ENCODE data around the gene SCTR.

Gene SCTR

DNA sequence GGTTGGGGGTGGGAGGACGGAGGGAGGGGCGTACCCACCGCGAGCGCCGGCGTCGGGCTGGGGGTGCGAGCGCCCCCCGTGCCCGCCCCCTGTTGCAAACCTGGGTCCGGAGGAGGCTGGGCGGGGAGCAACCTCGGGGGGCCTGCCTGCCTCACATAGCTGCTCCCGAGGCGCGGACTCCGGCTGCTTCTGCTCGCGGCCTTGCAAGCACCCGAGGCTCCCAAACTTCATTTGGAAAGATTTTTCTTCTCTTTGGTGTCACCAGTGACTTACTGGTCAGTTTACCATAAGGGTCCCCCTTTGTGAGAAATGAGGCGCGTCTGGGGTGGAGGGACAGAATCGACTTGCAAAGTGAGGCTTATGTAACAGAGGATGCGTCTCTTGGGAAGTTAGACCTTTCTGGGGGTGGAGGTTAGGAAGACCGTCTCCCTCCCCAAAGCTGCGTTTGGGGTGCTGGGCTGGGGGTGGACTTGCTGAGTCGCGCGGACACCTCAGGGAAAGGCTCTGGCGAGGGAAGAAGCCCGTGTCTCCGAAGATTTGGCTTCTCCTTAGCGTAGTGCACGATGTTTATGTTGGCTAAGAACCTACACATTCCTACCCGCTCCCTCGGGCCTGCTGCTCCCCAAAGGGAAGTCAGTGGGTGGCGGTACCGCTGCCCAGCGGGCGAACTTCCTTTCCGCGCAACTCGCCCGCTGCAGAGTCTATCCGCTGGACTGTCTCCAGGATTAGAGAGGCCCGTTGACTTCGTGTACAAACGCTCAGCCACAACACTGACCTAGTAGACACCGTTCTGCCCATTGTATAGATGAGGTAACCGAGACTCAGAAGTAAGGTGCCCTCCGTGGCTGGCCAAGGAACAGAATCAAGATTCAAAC lies 92.1 kb downstream of the SCTR start:
- no peak for DNase-seq (ENCODE audit: low read depth in 1 of 2, low spot score in 1 of 2)

DNA sequence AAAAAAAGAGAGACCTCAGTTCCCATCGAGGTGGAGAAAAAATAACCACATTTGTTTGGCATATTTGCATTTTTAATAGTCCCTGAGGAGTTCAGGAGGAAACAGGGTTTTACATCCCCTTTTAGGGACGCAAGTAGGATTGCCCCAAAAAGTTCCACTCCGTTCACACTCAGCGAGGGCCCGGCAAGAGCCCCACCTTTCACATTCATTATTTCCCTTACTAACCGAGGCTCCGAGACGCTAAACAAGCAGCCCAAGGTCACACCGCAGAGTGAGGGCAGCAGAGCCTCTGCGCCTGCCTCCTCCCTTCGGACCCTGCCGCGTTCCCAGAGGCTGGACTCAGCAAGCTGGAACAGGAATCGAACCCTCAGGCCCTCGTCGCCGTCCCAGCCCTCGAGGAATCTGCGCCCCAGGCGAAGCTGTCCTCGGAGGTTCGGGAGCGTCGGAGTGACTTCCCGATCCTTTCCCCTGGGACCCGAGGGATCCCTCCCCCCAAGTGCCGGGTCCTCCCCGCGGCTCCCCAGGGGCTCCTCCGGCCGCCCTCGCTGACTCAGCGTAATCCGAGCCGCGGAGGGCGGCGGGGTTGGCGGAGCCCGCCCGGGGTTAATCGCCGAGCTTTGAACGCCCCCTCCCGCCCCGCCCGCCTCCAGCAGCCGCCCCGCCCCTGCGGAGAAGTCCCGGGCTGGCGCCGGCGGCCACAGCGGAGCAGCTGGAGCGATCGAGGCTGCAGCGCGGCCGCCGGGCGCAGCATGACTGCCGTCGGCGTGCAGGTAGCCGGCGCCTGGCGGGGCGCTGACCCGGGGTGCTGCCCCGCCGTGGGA lies 92.9 kb downstream of the SCTR start, which contains the start of gene TMEM37:
TMEM37 (plus strand) TSS at position 700 of the 821 bp plus-strand sequence; CDS start at position 750, 50 bp downstream.
- no peak for DNase-seq (ENCODE audit: low read depth in 1 of 2, low spot score in 1 of 2)

DNA sequence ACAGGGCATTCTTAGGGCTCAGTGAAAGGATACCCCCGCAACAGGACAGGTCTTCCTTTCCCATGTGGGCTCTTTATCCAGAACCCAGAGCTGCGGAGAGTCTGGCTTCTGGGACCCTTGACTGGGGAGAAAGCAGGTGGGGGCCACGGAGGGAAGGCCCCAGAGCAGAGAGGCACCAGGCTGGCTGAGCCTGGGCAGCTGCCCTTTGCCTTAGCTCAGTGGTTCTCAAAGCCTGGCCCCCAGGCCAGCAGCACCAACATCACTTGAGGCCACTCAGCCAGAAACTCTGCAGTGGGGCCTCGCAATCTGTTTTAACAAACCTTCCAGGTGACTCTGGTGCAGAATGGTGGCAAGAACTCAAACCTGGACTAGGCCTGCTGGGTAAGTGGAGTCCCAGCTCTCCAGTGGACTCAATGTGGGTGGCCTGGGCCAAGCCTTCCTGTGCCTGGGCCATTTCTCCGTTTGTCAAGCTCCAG lies 94.2 kb downstream of the SCTR start:
- DNase-seq (ENCODE audit: low read depth in 1 of 2, low spot score in 1 of 2): no peak

DNA sequence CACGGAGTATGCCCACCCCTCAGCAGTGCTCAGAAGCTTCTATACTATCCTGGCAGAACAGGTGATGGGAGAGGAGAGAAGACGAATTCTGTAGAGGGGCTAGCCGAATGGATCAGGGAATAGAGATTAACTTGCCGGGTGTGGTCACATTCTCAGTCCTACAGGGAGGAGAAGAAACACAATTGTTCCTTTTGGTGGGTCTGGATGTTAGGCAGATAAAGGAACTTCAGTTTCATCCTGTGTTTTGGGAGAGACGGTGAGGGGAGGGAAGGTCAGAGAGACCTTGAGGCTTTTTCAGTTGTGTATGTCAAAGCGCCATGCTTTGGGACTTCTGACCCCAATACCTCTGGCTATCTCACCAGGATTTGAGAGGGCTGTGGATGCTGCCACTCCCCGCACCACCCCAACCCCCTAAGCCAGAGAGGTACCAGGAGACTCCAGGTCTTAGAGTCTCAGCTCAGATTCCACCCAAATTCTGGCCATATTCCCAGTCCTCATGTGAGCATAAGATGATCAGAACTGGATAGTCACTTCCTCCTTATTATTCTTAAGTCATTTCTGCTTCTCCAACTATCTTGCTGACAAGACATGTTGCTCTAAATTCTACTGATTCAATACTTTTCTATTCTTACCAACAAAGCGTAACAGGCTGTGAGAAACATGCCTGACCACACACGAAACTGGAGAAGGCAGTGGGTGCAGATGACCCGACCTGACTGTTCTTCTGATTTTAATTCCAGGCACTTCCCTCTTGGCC lies 94.9 kb downstream of the SCTR start:
- DNase-seq (ENCODE audit: low read depth in 1 of 2, low spot score in 1 of 2): no peak

DNA sequence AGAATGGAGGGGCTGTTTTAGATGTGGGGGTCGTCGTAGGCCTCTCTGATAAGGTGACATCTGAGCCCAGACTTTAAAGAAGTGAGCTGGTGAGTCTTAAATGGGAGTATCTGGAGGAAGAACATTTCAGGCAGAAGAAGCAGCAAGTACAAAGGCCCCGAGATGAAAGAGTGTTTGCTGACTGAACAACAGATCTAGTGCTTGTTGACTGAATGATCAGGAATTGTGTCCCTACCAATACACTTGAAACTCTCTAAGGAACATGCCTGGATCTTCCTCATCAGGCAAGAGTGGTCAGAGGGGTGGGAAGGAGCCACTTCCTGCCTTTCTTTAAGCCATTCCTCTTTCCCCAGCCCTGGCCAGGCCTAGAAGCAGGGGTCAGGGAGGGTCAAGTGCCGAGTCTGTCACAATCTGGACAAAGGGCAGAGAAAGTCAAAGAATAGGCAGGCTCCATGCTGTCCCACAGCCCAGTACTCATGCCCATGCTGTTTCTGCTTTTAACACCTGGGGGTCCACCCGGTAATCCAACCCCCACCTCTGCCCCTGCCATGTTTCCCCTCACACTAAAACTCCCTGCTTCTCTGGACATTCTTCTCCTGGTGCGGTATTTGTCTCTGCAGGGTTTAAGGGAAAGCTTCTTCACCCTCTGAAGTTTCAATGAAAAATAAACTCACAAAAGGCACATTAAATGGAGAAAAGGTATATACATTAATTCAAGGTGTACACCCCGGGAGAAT lies 95.6 kb downstream of the SCTR start:
- no peak for DNase-seq (ENCODE audit: low read depth in 1 of 2, low spot score in 1 of 2)

DNA sequence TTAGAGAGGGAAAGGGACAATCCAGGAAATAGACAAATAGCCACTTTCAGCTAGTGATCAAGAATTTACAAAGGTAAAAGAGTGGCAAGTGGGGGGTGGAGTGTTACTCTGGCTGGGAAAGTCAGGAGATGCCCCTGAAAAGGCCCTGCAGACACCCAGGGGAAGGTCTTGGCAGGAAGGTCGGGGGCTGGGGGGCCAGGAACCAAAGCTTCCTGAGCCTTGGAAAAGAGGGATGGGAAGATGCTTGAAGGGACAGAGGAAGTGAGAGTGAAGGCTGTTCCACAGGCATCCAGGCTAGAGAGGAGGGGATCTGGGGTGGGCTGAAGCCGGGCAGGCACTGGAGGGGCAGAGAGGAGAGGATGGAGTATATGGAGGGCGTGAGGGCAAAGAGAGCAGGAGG lies 96.5 kb downstream of the SCTR start:
- no peak for DNase-seq (ENCODE audit: low read depth in 1 of 2, low spot score in 1 of 2)

DNA sequence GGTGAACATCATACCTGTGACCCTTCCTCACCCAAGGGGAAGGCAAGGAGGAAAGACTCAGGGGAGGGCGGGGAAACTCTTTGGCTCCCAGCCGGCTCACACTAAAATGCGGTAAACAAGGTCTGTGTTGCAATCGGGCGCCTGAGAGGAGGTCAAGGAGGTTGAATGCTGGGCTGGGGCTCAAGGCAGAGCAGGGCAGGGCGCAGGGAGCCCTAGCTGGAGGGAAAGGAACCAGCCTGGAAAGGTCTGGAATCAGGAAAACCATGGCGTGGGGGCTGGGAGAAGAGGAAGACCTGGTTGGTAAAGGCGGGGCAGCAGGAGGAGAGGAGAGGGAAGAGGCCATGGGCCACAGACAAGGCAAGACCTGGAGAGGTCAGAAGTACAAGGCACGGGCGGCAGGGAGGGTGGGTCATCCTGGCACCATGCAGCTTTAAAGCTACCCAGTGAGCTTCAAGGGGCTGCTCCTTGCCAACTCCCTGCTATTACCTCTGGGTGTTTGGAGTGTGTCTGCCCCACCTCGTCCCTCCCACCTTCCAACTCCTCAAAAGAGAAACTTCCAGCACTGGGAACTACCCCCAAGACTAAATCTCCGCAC lies 97.4 kb downstream of the SCTR start:
- no peak for DNase-seq (ENCODE audit: low read depth in 1 of 2, low spot score in 1 of 2)

DNA sequence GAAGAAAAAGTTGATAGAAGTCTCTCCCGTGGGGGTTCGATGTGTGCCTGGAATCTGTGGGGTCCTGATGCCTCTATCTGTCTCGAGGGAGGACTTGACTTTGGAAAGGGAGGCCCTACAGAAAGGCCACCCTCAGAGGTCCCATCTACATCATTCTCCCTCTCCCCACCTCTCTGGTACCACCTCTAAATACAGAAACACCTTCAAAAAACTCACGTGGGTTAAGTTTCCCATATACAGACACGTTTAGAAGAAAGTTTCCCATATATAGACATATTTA lies 97.9 kb downstream of the SCTR start:
- DNase-seq (ENCODE audit: low read depth in 1 of 2, low spot score in 1 of 2): no peak

DNA sequence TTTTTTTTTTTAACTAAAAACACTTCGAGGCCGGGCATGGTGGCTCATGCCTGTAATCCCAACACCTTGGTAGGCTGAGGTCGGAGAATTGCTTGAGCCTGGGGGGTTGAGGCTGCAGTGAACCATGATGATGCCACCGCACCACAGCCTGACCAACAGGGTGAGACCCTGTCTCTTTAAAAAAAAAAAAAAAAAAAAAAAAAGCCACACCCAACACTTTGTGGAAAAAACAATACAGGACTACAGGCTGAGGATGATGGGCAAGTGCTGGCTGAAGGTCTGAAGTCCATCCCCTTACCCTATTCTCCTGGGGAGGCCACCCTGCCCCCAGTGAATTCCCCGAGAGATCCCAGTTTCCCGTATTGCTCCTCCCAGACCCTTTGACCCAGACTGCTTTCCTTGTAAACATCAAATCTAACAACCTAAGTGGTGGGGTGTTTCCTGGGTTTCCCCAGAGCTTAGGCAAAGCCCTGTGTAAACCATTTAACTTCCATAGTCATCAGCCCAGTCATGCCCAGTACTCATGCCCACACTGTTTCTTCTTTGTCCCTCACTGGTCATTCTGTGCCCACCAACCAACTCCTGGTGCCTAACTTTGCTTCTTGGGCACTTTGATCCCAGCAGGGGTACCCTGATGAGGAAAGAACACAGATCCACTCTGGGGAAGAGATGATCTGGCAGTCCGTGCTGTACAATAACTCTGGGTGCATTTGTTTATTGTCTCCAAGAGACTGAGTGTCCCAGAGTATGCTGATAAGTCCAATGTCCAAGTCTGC lies 98.5 kb downstream of the SCTR start:
- DNase-seq (ENCODE audit: low read depth in 1 of 2, low spot score in 1 of 2): no peak

DNA sequence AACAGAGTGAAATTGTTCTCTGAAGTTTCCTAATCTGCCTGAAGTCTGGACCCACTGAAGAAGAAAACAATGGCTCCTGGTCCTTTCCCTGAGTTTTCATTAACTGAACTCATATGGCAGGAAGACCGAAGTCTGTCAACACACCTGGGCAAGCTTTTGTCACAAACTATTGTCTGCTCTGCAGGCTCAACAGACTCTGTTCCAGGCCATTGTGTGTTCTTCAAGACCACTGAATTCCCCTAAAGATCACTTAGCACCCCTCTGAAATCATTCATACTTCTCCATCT lies 99.2 kb downstream of the SCTR start:
- DNase-seq (ENCODE audit: low read depth in 1 of 2, low spot score in 1 of 2): no peak

DNA sequence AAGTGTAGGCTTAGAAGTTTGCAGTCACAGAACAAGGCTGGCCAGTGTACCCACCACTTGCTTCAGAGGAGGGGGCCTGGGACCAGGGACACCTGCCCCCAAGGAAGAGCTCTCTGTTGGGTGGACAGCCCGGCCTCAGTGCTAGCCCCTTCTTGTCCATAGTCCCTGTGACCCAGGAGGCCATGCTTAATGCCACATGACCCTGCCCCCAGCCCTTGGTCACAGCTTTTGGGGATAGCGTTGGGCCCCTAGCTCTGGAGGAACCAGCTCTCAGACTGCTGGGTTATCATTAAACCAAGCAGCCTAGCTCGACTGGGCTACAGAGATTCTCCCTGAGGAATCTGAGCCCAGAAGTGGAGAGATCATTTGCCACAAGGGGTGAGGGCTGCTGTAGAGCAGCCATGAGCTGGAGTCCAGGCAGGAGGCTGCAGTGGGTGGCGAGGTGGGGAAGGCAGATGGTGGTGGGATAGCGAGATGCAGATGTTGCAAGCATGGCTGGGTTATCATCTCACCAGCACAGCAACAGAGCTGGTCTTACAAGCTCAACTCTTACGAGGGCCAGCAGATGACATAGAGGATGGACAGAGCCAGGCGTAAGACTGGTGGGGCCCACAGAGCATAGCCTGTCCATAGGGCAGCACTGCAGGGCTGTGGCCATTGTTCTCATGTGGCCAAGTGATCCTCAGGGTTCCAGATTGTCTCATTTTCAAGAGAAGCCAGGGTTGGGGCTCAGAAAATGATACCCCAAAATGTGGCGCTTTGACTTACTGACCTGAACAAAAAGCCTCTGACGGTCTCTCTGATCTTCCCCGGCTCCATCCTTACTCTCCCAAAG lies 99.8 kb downstream of the SCTR start:
- no peak for DNase-seq (ENCODE audit: low read depth in 1 of 2, low spot score in 1 of 2)

DNA sequence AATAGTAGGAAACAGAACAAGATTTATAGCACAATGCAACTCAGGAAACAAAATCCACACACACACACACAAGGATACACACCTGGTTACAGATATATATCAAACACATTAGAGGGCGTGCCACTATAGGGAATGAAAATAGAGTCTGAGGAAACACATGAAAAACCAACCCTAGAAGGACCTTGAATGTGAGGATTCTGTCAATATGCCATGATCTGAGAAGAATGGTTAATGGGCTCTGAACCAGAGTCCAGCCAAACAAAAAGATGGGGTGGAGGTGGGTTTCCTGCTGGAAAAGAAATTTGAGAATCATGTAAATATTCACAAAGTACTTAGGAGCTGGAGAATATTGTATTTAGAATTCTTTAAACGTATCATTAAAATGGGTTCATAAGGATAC lies 100.5 kb downstream of the SCTR start:
- no peak for DNase-seq (ENCODE audit: low read depth in 1 of 2, low spot score in 1 of 2)

DNA sequence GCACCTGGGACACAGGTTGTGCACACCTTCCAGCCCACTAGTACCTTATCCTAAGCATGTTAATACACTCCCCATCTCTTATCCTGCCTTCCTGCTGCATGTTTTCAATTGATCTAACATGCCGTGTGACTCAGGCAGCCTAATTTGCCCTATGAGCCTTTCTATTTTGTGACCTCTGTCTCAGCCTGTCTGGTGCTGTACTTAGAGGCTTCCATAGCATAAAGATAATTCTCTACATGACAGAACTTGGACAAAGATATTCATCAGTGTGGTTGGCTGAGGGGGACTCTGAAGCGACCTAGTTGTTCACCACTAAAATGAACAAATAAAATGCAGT lies 101.2 kb downstream of the SCTR start:
- DNase-seq (ENCODE audit: low read depth in 1 of 2, low spot score in 1 of 2): no peak

DNA sequence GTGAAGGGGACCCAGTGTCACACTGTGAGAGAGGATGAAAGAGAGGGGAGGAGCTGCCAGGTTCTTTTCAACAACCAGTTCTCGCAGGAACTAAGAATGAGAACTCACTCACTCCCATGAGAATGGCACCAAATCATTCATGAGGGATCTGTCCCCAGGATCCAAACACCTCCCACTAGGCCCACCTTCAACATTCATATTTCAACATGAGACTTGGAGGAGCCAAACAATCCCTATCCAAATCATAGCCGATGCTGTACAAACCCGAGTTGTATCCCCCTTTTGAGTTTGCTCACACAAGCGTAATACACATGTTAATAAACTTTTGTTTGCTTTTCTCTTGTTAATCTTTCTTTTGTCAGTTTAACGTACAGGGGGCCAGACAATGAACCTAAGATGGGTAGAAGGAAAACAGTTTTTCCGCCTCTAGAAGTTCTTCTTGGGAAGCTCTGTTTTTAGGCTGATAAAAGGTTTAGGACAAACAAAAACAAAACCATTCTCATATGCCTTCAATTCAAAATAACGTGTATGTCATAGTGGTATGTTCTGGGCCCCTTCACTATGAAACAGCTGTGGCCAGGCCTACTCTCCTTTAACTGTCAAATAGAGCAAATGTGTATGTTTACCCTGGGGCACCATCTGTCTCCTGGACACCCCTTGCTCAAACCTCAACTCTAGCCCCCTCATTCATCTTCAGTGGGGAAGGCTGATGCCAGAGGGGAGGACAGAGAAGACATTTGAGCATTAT lies 101.7 kb downstream of the SCTR start:
- DNase-seq (ENCODE audit: low read depth in 1 of 2, low spot score in 1 of 2): no peak

DNA sequence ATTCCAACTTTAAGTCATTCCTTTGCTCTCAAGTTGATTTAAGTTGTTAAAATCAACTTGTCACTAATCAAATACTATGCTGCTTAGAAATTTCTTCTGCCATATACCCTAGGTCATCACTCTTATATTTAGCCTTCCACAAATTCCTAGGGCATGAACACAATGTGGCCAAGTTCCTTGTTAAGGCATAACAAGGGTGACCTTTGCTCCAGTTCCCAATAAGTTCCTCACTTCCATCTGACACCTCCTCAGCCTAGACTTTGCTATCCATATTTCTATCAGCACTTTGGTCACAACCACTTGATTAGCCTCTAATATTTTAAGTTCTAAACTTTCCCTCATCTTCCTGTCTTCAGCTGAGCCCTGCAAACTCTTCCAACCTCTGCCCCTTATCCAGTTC lies 102.5 kb downstream of the SCTR start:
- no peak for DNase-seq (ENCODE audit: low read depth in 1 of 2, low spot score in 1 of 2)

DNA sequence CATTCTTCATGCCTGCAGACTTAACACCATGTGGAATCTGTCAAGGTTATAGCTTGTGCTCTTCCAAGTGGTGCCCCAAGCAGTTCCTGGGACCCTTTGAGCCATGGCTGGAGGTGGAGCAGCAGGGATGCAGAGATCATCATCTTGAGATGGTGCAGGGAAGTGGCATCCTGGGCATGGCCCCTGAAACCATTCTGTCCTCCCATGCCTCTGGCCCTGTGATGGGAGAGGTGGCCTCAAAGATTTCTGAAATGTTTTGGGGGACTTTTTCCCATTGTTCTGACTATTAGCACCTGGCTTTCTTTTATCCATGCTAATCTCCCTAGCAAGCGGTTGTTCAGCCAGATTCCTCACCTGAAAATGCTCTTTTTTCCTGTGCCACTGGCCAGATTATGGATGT lies 103.0 kb downstream of the SCTR start:
- DNase-seq (ENCODE audit: low read depth in 1 of 2, low spot score in 1 of 2): no peak

DNA sequence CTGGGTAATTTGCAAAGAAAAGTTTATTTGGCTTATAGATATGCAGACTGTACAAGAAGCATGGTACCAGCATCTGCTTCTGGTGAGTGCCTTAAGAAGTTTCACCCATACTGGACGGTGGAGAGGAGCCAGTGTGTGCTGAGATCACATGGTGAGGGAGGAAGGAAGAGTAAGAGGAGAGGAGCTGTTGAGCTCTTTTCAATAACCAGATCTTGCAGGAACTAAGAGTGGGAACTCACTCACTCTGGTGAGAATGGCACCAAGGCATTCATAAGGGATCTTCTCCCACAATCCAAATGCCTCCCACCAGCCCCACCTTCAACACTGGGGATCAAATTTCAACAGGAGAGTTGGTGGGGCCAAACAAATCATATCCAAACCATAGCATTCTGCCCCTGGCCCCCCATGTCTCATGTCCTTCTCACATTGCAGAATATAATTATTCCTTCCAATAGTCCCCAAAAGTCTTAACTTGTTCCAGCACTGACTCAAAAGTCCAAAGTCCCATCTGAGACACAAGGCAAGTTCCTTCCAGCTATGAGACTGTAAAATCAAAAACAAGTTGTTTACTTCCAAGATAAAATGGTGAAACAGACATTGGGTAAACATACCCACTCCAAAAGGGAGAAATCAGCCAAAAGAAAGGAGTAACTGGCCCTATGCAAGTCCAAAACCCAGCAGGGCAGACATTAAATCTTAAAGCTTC lies 104.3 kb downstream of the SCTR start:
- DNase-seq (ENCODE audit: low read depth in 1 of 2, low spot score in 1 of 2): no peak

DNA sequence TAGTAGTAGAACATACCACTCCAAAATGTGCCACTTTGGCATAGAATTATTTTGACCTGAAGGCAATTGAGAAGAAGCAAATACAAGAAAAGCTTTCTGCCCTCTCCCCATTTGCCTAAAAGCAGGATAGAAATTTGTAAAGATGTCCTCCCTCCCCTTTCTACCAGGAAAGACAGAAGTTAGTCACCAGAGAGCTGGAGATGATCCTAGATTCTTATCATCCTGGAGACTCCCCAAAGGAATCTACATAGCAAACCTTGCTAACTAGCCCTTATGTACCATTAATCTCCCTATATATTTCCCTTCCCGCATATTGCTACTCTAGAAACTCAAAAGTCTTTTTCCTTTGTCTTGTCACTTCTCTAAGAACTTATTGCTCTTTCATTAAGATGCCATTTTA lies 105.2 kb downstream of the SCTR start:
- no peak for DNase-seq (ENCODE audit: low read depth in 1 of 2, low spot score in 1 of 2)

Data from activated CD4-positive, alpha-beta T cell treated with anti-CD3 and anti-CD28 coated beads, Interleukin-2, amount 50 U/mL, for 24 hours (primary cell).